Breast epithelium (tissue), 4 donors: ENCODE results near the gene CABP7. TPM values are rescaled to one million over a fixed set of nuclear protein-coding genes. Genes with fewer than 3 reads are reported as not detected.
A peak's percentile ranks its signal among the peaks of the same experiment; 100 is the strongest.

ENCODE experiments used
- DNase-seq, 2 donors: peaks; one replicate each; pipeline ENCODE4 v3.0.0-alpha.2; 2019; ENCODE audit warnings: low spot score in 2 of 2
- H3K27ac ChIP-seq, 2 donors: fragments of 200-600 bp; sonication (generic) in 1 of 2; one replicate each; pipeline ENCODE4 v1.5.1; 2016 to 2019; ENCODE audit warnings: mild to moderate bottlenecking in 1 of 2
- H3K27me3 ChIP-seq, 2 donors: fragments of 200-600 bp; sonication (generic) in 1 of 2; one replicate each; pipeline versions ENCODE4 v1.5.1 to v1.6.0; 2017 to 2019; ENCODE audit warnings: control low read depth in 1 of 2, mild to moderate bottlenecking in 1 of 2
- H3K36me3 ChIP-seq: fragments of 200-600 bp; one replicate; pipeline ENCODE4 v1.5.1; 2019
- H3K4me1 ChIP-seq, 2 donors: fragments of 200-600 bp; sonication (generic); one replicate each; pipeline ENCODE4 v1.5.1; 2016 to 2019; ENCODE audit warnings: control low read depth in 1 of 2
- H3K4me3 ChIP-seq, 3 donors: fragments of 200-600 bp; sonication (generic); 1 replicate in 2 of 3; 2 replicates in 1 of 3; pipeline ENCODE4 v1.5.1; 2016 to 2019; ENCODE audit warnings: mild to moderate bottlenecking in 3 of 3, moderate library complexity in 2 of 3
- H3K9me3 ChIP-seq, 2 donors: fragments of 200-600 bp; sonication (generic) in 1 of 2; one replicate each; pipeline ENCODE4 v1.5.1; 2016 to 2019; ENCODE audit warnings: control low read depth in 1 of 2
- CTCF ChIP-seq, 3 donors: fragments of 450-650 bp; IDR thresholded peaks; one replicate each; pipeline ENCODE4 v1.5.1; 2016 to 2017; ENCODE audit warnings: antibody characterized with exemption in 3 of 3, mild to moderate bottlenecking in 3 of 3, moderate library complexity in 3 of 3
- POLR2A ChIP-seq: fragments of 450-650 bp; IDR thresholded peaks from one replicate; pipeline ENCODE4 v1.6.1; 2016; ENCODE audit warnings: antibody characterized with exemption, mild to moderate bottlenecking, moderate library complexity
- POLR2AphosphoS5 ChIP-seq, 3 donors: sonication (generic); formaldehyde crosslinking; IDR thresholded peaks; one replicate each; pipeline ENCODE4 v1.6.1; 2017; ENCODE audit warnings: antibody characterized with exemption in 3 of 3
- intact Hi-C: fragments of 100-400 bp; cut with DNase I; formaldehyde crosslinking; loops from one replicate; pipeline ENCODE4 v1.15.1; 2023; ENCODE audit warnings: low total_unique reads
- total RNA-seq, 3 donors: library from RNA; depleted of rRNA; stranded (reverse); fragments of >200 nt; gene quantifications; one replicate each; pipeline ENCODE4 v1.1.0, GENCODE V29; 2016

CABP7 gene
- not detected for total RNA-seq

GRCh38 chr22:29719899-29720645 is at the start of gene CABP7:
Gene CABP7, plus strand, starts transcription at chr22:29720003. Its CDS starts 422 bp downstream, at chr22:29720425.
- no peaks in the 10 kb centered on the region for H3K36me3 ChIP-seq
- peaks cover 12 to 38% of the 10 kb centered on the region in 2 donors for H3K27me3 ChIP-seq
- no peak for DNase-seq
- TF ChIP-seq CTCF (IDR thresholded peaks at IDR 0.05), result no peak
- TF ChIP-seq POLR2AphosphoS5 (IDR thresholded peaks at IDR 0.05), result no peak
- TF ChIP-seq POLR2A, result no peak
- H3K27ac ChIP-seq, result no peak within 1 kb of the TSS
- H3K4me3 ChIP-seq, result peak within 1 kb of the TSS in 2 of 3 donors; percentile 30 to 58
- intact Hi-C loops, result no loop called here
- no peaks in the 10 kb centered on the region for H3K4me1 ChIP-seq
- no peaks in the 10 kb centered on the region for H3K9me3 ChIP-seq

- no peak for DNase-seq
- no peaks in the 10 kb centered on the region for H3K4me1 ChIP-seq
- H3K4me3 ChIP-seq, result no peak overlapping the region
- H3K9me3 ChIP-seq, result no peaks in the 10 kb centered on the region
- no peak for TF ChIP-seq POLR2AphosphoS5 (IDR thresholded peaks at IDR 0.05)
- no peaks in the 10 kb centered on the region for H3K27me3 ChIP-seq
- intact Hi-C loops, result no loop called here
- no peaks in the 10 kb centered on the region for H3K36me3 ChIP-seq
- H3K27ac ChIP-seq, result no peak overlapping the region
These were observed 49.2 kb upstream of the CABP7 start for GRCh38 chr22:29670626-29671025.

GRCh38 chr22:29673361-29674066 is 46.3 kb upstream of the CABP7 start:
- no peaks in the 10 kb centered on the region for H3K9me3 ChIP-seq
- H3K4me1 ChIP-seq, result no peaks in the 10 kb centered on the region
- intact Hi-C loops, result no loop called here
- no peak overlapping the region for H3K4me3 ChIP-seq
- no peaks in the 10 kb centered on the region for H3K27me3 ChIP-seq
- DNase-seq, result no peak
- H3K27ac ChIP-seq, result no peak overlapping the region
- no peak for TF ChIP-seq POLR2A
- no peak for TF ChIP-seq POLR2AphosphoS5 (IDR thresholded peaks at IDR 0.05)
- no peak for TF ChIP-seq CTCF (IDR thresholded peaks at IDR 0.05)
- H3K36me3 ChIP-seq, result no peaks in the 10 kb centered on the region

- no peaks in the 10 kb centered on the region for H3K4me1 ChIP-seq
- H3K27ac ChIP-seq, result no peak overlapping the region
- no peak overlapping the region for H3K4me3 ChIP-seq
- no peaks in the 10 kb centered on the region for H3K27me3 ChIP-seq
- DNase-seq, result no peak
- H3K36me3 ChIP-seq, result no peaks in the 10 kb centered on the region
- H3K9me3 ChIP-seq, result no peaks in the 10 kb centered on the region
- TF ChIP-seq POLR2A (no peak), CTCF (IDR thresholded peaks at IDR 0.05) (no peak)
- intact Hi-C loops, result no loop called here
These were observed 45.7 kb upstream of the CABP7 start for GRCh38 chr22:29674121-29674520.

- no peak overlapping the region for H3K27ac ChIP-seq
- H3K36me3 ChIP-seq, result no peaks in the 10 kb centered on the region
- H3K4me3 ChIP-seq, result no peak overlapping the region
- intact Hi-C loops, result no loop called here
- no peaks in the 10 kb centered on the region for H3K4me1 ChIP-seq
- H3K9me3 ChIP-seq, result no peaks in the 10 kb centered on the region
- no peak for DNase-seq
- no peaks in the 10 kb centered on the region for H3K27me3 ChIP-seq
- TF ChIP-seq POLR2A (no peak), CTCF (IDR thresholded peaks at IDR 0.05) (no peak), POLR2AphosphoS5 (IDR thresholded peaks at IDR 0.05) (no peak)
These were observed 40.5 kb upstream of the CABP7 start for GRCh38 chr22:29679316-29679715.
